ENCODE results near the gene PTPN22.

The PTPN22 gene

DNA sequence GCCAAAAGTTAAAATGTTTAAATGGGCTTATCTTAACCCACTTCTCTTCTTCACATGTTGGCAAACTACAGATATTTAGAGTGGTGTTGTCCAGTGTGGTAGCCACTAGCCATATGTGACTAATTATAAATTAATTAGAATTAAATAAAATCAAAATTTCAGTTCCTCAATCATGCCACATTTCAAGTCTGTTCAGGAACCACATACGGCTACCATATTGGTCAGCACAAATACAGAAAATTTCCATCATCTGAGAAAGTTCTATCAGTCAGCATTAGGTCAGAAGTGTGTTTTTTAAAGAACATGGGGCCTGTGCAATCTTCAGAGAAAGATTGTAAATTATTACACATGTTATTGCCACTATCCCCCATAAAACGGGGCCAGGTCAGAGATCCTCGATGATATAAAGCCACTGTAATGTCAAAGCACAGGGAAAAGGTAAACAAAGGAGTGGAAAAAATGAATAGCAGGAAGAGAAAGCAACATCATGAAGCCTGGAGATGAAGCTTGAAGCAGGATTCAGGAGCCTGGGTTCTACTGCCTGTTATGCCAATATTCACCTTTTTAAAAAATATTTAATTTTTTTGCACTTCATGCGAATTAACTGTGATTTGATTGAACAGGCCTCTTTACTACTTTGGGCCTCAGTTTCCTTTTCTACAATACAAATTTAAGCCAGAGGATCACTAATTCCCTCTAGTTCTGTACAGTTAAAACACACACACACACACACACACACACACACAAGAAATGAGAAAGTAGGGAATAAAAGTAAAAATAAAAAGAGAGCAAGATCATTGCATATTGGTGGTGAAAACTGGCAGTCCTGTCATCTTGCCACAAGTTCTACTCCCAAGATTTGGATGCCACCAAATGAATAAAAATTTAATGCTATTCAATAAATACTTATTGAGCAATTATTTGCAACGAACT is 61.6 kb downstream of the PTPN22 start:
- Histone ChIP-seq H3K27ac (ENCODE audit: low read length) (peak overlapping the region; percentile 65), H3K9me3 (ENCODE audit: control insufficient read depth in 1 of 2, low read length in 2 of 2) (no peaks in the 10 kb centered on the region), H3K4me1 (ENCODE audit: control insufficient read depth in 1 of 2, insufficient read depth in 2 of 2, low read length in 2 of 2) (peaks cover 20 to 25% of the 10 kb centered on the region in 2 donors), H3K36me3 (ENCODE audit: control insufficient read depth in 1 of 2, insufficient read depth in 2 of 2, low read length in 2 of 2) (peaks cover 0 to 4% of the 10 kb centered on the region in 2 donors), H3K27me3 (ENCODE audit: low read depth, low read length) (no peaks in the 10 kb centered on the region), H3K4me3 (ENCODE audit: low read depth in 1 of 2, low read length in 2 of 2) (peak overlapping the region; percentile 77 to 97)

DNA sequence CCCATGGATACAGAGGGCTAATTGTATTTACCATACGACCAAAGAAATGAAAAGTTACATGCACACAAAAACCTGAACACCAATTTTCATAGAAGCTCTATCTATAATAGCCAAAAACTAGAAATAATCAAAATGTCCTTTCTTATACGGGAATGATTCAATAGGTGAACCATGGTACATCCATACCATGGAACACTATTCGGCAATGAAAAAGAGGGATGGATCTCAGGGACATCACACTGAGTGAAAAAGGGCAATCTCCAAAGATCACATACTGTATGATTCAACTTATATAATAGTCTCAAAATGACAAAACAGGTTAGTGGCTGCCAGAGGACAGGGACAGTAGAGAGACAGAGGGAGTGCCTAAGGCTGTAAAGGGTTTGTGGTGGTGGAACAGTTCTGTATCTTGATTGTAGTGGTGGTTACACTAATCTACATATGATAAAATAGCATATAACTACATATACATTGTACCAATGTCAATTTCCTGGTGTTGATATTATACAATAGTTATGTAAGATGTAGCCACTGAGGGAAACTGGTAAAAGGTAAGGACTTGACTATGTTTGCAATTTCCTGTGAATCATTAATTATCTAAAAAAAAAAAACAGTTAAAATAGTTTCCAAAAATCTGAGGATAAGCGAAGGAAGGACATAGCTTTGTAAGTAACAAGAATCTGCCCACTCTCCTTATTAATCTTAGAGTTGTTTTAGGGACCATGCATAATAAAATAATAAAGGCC is 62.9 kb downstream of the PTPN22 start:
- Histone ChIP-seq H3K4me3 (ENCODE audit: low read depth in 1 of 2, low read length in 2 of 2) (no peak overlapping the region), H3K27ac (ENCODE audit: low read length) (peak overlapping the region; percentile 33), H3K9me3 (ENCODE audit: control insufficient read depth in 1 of 2, low read length in 2 of 2) (no peaks in the 10 kb centered on the region), H3K27me3 (ENCODE audit: low read depth, low read length) (no peaks in the 10 kb centered on the region), H3K36me3 (ENCODE audit: control insufficient read depth in 1 of 2, insufficient read depth in 2 of 2, low read length in 2 of 2) (peaks cover 0 to 4% of the 10 kb centered on the region in 2 donors), H3K4me1 (ENCODE audit: control insufficient read depth in 1 of 2, insufficient read depth in 2 of 2, low read length in 2 of 2) (peaks cover 20 to 38% of the 10 kb centered on the region in 2 donors)

DNA sequence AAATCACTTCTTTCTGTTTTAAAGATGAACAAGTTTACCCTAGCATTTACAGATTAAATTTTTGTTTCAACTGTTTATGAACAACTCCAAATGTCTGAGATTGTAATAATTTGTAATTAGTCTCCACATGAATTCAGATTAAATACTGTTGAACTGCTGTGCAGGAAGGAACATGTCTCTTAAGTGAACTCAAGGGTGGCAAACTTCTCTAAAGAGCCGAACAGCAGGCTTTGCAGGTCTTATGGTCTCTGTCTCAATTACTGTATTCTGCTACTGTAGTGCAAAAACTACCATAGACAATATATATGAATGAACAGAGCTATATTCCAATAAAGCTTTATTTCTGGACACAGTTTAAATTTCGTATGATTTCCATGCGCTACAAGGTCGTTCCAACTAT is 65.9 kb downstream of the PTPN22 start:
- peaks cover 0 to 4% of the 10 kb centered on the region in 2 donors for H3K36me3 ChIP-seq (ENCODE audit: control insufficient read depth in 1 of 2, insufficient read depth in 2 of 2, low read length in 2 of 2)
- H3K27ac ChIP-seq (ENCODE audit: low read length): no peak overlapping the region
- peaks cover 20 to 53% of the 10 kb centered on the region in 2 donors for H3K4me1 ChIP-seq (ENCODE audit: control insufficient read depth in 1 of 2, insufficient read depth in 2 of 2, low read length in 2 of 2)
- no peaks in the 10 kb centered on the region for H3K9me3 ChIP-seq (ENCODE audit: control insufficient read depth in 1 of 2, low read length in 2 of 2)
- no peaks in the 10 kb centered on the region for H3K27me3 ChIP-seq (ENCODE audit: low read depth, low read length)
- H3K4me3 ChIP-seq (ENCODE audit: low read depth in 1 of 2, low read length in 2 of 2): no peak overlapping the region

DNA sequence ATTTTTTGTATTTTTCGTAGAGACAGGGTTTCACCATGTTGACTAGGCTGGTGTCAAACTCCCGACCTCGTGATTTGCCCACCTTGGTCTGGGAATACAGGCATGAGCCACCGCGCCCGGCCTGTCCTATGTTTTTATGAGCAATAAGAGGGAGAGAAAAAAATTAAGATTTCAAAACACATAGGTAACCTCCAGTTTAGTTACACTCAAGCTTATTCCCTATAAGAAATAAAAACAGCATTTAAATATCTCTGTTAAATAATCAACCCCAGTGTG is 66.3 kb downstream of the PTPN22 start:
- Histone ChIP-seq H3K36me3 (ENCODE audit: control insufficient read depth in 1 of 2, insufficient read depth in 2 of 2, low read length in 2 of 2) (peaks cover 0 to 4% of the 10 kb centered on the region in 2 donors), H3K4me3 (ENCODE audit: low read depth in 1 of 2, low read length in 2 of 2) (no peak overlapping the region), H3K27me3 (ENCODE audit: low read depth, low read length) (no peaks in the 10 kb centered on the region), H3K27ac (ENCODE audit: low read length) (no peak overlapping the region), H3K4me1 (ENCODE audit: control insufficient read depth in 1 of 2, insufficient read depth in 2 of 2, low read length in 2 of 2) (peaks cover 19 to 54% of the 10 kb centered on the region in 2 donors), H3K9me3 (ENCODE audit: control insufficient read depth in 1 of 2, low read length in 2 of 2) (no peaks in the 10 kb centered on the region)

DNA sequence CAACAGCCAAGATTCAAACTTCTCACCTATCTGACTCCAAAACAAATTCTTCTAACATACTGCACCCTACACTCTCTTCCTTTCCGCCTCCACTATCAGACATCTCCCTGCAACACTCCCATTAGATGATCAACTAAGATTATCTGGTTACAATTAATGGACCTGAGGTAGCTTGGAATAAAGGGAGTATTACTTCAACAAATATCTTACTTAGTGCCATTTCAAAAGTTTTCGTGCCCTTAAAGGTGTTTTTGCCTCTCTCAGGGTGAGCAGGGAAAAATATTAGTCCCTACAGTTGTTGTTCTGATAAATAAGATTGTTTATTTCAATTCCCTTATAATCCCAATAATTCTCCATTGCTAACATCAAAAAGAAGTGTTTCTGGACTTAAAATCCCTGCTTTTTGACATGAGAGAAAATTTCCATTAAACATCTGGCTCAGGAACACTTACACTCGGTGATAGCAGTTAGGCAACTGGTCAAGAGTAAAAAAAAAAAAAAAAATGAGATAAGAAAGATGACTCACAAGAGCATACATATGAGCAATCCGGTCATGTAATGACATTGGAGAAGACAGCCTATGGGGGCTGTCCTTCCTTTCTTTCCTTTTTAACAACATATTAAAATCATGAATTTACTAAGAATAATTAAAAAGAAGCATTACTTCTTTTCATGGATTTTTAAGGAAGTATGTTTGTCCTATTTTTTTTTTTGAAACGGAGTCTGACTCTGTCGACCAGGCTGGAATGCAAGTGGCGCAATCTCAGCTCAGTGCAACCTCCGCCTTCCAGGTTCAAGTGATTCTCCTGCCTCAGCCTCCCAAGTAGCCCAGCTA is 66.9 kb downstream of the PTPN22 start:
- no peak overlapping the region for H3K27ac ChIP-seq (ENCODE audit: low read length)
- H3K27me3 ChIP-seq (ENCODE audit: low read depth, low read length): no peaks in the 10 kb centered on the region
- H3K4me3 ChIP-seq (ENCODE audit: low read depth in 1 of 2, low read length in 2 of 2): no peak overlapping the region
- peaks cover 0 to 4% of the 10 kb centered on the region in 2 donors for H3K36me3 ChIP-seq (ENCODE audit: control insufficient read depth in 1 of 2, insufficient read depth in 2 of 2, low read length in 2 of 2)
- H3K9me3 ChIP-seq (ENCODE audit: control insufficient read depth in 1 of 2, low read length in 2 of 2): no peaks in the 10 kb centered on the region
- peaks cover 14 to 51% of the 10 kb centered on the region in 2 donors for H3K4me1 ChIP-seq (ENCODE audit: control insufficient read depth in 1 of 2, insufficient read depth in 2 of 2, low read length in 2 of 2)

DNA sequence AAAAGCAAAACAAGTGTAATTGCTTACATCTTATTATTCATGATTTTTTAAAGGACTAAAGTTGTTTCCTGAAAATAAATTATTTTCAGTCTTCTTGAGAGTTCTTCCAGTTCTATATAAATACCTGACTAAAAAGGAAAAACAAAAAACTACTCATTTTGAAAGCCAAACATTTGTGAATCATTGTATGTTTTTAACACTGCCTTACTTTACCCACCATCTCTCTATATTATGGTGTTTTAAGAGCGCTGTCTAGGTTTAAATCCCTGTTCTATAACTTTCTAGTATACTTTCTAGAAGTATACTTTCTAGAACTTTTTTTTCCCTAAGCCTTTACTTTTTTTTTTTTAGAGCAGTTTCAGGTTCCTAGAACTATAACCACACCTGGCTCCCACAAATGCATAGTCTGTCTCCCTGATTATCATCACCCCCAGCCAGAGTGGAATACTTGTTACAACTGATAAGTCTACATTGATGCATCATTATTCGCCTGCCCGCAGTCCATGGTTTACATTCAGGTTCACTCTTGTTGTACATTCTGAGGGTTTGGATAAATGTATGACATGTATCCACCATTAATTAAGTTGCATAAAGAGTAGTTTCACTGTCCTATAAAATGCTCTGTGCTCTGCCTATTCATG is 69.0 kb downstream of the PTPN22 start:
- H3K4me1 ChIP-seq (ENCODE audit: control insufficient read depth in 1 of 2, insufficient read depth in 2 of 2, low read length in 2 of 2): peaks cover 5 to 48% of the 10 kb centered on the region in 2 donors
- H3K4me3 ChIP-seq (ENCODE audit: low read depth in 1 of 2, low read length in 2 of 2): no peak overlapping the region
- H3K9me3 ChIP-seq (ENCODE audit: control insufficient read depth in 1 of 2, low read length in 2 of 2): no peaks in the 10 kb centered on the region
- no peaks in the 10 kb centered on the region for H3K36me3 ChIP-seq (ENCODE audit: control insufficient read depth in 1 of 2, insufficient read depth in 2 of 2, low read length in 2 of 2)
- H3K27ac ChIP-seq (ENCODE audit: low read length): no peak overlapping the region
- no peaks in the 10 kb centered on the region for H3K27me3 ChIP-seq (ENCODE audit: low read depth, low read length)

DNA sequence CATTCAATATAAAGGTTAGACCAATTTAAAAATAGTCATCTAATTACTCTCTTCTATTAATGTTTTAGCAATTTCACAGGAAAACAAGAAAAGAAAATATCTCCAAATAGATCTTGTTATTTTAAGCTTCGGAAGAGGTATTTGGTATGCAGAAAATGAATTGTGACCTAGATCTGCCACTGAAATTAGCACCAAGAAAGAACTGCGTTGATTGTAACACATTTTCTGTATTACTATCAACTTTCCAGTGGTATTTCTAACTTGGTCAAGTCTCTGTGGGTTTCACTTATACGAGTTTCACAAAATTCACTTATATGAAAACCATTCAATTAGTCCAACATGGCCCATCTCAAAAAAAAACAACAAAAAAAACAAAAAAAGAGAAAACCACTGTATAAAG is 71.0 kb downstream of the PTPN22 start:
- H3K4me3 ChIP-seq (ENCODE audit: low read depth in 1 of 2, low read length in 2 of 2): no peak overlapping the region
- H3K4me1 ChIP-seq (ENCODE audit: control insufficient read depth in 1 of 2, insufficient read depth in 2 of 2, low read length in 2 of 2): peaks cover 4 to 47% of the 10 kb centered on the region in 2 donors
- H3K27ac ChIP-seq (ENCODE audit: low read length): no peak overlapping the region
- H3K27me3 ChIP-seq (ENCODE audit: low read depth, low read length): no peaks in the 10 kb centered on the region
- peaks cover 9 to 11% of the 10 kb centered on the region in 2 donors for H3K36me3 ChIP-seq (ENCODE audit: control insufficient read depth in 1 of 2, insufficient read depth in 2 of 2, low read length in 2 of 2)
- no peaks in the 10 kb centered on the region for H3K9me3 ChIP-seq (ENCODE audit: control insufficient read depth in 1 of 2, low read length in 2 of 2)

DNA sequence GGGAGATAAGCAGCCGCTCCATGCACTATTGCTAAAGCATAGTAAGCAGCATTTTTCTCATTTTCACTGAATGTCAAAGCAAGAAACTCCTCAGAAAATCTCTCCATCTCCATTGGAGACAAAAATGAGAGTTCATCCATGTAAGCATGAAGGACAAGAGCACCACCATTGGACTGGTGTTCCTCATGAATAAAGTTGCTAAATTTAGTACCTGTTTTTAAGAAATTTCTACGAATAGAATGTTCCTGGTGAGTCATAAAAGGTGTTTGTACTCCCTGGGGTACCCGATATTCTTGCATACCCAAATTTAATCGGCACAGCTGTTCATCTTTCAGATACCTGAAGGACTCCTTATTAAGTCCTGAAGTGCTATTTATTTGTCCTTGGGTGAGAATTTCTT is 74.0 kb downstream of the PTPN22 start:
- Histone ChIP-seq H3K9me3 (ENCODE audit: control insufficient read depth in 1 of 2, low read length in 2 of 2) (no peaks in the 10 kb centered on the region), H3K4me3 (ENCODE audit: low read depth in 1 of 2, low read length in 2 of 2) (no peak overlapping the region), H3K27ac (ENCODE audit: low read length) (no peak overlapping the region), H3K27me3 (ENCODE audit: low read depth, low read length) (no peaks in the 10 kb centered on the region), H3K36me3 (ENCODE audit: control insufficient read depth in 1 of 2, insufficient read depth in 2 of 2, low read length in 2 of 2) (peaks cover 9 to 17% of the 10 kb centered on the region in 2 donors), H3K4me1 (ENCODE audit: control insufficient read depth in 1 of 2, insufficient read depth in 2 of 2, low read length in 2 of 2) (peaks cover 2 to 30% of the 10 kb centered on the region in 2 donors)

DNA sequence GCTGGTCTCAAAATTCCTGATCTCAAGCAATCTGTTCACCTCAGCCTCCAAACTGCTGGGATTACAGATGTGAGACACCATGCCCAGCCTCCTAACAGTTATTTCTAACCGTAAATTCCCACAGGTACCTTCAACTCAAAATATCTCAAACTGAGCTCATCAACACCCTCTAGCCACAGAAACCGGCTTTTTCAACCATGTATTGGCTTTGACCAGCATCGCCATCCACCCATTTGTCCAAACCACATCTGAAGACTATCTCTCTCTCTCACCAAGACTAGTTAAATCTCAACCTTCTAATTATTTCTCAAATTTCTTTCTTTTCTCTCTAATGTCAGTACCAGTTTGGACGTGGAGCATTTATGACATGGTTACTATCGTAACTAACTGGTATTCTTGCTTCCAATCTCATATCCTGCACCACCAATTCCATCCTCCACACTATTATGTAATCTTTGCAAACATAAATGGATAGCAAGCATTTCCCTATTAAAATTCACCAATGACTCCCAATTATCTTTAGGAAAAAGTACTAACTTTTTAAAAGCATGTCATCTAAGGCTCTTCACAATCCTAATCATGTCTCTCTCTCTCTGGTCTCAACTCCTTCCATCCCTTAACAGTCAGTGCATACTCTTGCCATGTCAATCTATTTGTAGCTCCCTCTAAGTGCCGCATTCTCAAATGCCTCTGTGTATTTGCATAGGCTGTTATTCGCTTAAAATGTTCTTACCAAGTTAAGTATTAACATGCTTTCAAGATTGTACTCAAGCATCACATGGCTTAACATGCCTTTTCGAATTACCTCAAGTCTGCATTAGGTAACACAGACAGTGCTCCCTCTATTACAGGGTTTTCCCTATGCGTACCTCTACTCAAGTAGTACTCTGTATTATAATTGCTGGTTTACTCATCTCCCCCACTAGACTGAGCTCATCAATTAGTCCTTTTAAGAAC is 77.4 kb downstream of the PTPN22 start:
- no peak overlapping the region for H3K27ac ChIP-seq (ENCODE audit: low read length)
- no peak overlapping the region for H3K4me3 ChIP-seq (ENCODE audit: low read depth in 1 of 2, low read length in 2 of 2)
- no peaks in the 10 kb centered on the region for H3K27me3 ChIP-seq (ENCODE audit: low read depth, low read length)
- H3K9me3 ChIP-seq (ENCODE audit: control insufficient read depth in 1 of 2, low read length in 2 of 2): no peaks in the 10 kb centered on the region
- H3K36me3 ChIP-seq (ENCODE audit: control insufficient read depth in 1 of 2, insufficient read depth in 2 of 2, low read length in 2 of 2): peaks cover 9 to 17% of the 10 kb centered on the region in 2 donors
- H3K4me1 ChIP-seq (ENCODE audit: control insufficient read depth in 1 of 2, insufficient read depth in 2 of 2, low read length in 2 of 2): peaks cover 0 to 20% of the 10 kb centered on the region in 2 donors

DNA sequence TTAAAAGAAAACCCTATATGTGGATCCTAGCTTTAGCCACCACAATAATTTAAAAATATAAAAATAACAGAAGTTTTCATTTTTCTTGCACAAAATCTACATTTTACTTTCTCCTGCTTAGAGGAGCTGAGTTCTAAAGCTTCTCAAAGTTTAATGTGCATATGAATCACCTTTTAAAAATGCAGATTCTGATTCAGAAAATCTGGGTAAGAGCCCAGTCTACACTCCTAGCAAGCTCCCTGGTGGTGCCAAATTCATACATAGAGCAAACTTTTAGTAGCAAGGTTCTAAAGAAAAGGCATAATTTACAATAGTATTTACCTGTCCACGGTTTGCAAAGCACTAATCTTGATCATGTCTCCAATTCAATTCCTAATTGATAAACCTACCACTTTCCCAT is 78.5 kb downstream of the PTPN22 start:
- Histone ChIP-seq H3K4me1 (ENCODE audit: control insufficient read depth in 1 of 2, insufficient read depth in 2 of 2, low read length in 2 of 2) (peaks cover 0 to 27% of the 10 kb centered on the region in 2 donors), H3K9me3 (ENCODE audit: control insufficient read depth in 1 of 2, low read length in 2 of 2) (no peaks in the 10 kb centered on the region), H3K36me3 (ENCODE audit: control insufficient read depth in 1 of 2, insufficient read depth in 2 of 2, low read length in 2 of 2) (peaks cover 9 to 17% of the 10 kb centered on the region in 2 donors)

More for the DNA sequence above, 78.5 kb downstream of the PTPN22 start:
- Histone ChIP-seq H3K27ac (ENCODE audit: low read length) (no peak overlapping the region), H3K27me3 (ENCODE audit: low read depth, low read length) (no peaks in the 10 kb centered on the region), H3K4me3 (ENCODE audit: low read depth in 1 of 2, low read length in 2 of 2) (no peak overlapping the region)

Data from muscle layer of duodenum (tissue), 2 donors.